CD4-positive, alpha-beta T cell treated with Interleukin-17A for 1 hour (primary cell): ENCODE measurements around the gene CCDC40.

ENCODE experiments used
- DNase-seq: peaks from one replicate; pipeline ENCODE4 v3.0.0-alpha.2; 2020

The CCDC40 gene

DNA sequence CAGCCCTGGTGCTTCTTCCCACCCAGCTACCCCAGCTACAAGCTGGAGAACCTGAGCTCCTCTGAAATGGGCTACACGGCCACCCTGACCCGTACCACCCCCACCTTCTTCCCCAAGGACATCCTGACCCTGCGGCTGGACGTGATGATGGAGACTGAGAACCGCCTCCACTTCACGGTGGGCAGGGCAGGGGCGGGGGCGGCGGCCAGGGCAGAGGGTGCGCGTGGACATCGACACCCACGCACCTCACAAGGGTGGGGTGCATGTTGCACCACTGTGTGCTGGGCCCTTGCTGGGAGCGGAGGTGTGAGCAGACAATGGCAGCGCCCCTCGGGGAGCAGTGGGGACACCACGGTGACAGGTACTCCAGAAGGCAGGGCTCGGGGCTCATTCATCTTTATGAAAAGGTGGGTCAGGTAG is 68.5 kb downstream of the CCDC40 start:
- no peak for DNase-seq

DNA sequence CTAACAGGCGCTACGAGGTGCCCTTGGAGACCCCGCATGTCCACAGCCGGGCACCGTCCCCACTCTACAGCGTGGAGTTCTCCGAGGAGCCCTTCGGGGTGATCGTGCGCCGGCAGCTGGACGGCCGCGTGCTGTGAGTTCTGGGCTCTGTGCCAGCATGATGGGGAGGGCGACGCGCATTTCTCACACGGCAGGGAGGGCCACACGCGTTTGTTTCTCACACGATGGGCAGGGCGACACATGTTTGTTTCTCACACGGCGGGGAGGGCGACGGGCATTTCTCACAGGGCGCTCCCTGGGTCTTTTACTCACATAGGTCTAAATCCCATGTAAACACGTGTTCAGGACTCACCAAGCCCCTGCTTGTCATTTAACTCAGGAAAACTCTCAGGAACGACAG is 69.3 kb downstream of the CCDC40 start:
- no peak for DNase-seq

DNA sequence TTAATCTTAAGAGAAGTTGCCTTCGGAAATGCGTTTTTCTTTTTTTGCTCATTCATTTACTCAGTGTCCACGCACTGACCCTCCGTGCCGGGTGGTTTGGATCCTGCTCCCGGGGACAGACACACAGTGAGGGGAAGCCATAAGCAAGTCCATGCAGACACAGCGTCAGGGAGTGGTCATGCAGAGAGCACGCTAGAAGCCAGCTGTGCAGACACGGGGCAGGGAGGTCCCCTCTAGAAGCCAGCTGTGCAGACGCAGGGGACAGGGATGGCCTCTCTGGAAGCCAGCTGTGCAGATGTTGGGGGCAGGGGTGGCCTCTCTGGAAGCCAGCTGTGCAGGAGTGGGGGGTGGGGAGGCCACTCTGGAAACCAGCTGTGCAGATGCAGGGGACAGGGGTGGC is 69.7 kb downstream of the CCDC40 start:
- no peak for DNase-seq

DNA sequence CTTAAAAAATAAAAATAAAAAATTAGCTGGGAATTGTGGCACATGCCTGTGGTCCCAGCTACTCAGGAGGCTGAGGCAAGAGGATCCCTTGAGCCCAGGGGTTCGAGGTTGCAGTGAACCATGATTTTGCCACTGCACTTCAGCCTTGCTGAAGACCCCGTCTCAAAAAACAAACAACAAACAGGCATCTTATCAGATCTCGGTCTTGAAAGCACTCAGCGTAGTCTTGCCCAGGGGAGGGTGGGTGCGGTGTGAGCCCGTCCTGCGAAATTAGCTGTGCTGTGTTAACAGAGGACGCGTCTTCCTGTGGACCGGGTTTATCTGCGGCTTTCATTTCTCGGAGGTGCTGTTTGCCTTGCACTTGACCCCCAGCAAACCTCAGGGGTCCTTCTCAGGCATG is 70.3 kb downstream of the CCDC40 start:
- no peak for DNase-seq

DNA sequence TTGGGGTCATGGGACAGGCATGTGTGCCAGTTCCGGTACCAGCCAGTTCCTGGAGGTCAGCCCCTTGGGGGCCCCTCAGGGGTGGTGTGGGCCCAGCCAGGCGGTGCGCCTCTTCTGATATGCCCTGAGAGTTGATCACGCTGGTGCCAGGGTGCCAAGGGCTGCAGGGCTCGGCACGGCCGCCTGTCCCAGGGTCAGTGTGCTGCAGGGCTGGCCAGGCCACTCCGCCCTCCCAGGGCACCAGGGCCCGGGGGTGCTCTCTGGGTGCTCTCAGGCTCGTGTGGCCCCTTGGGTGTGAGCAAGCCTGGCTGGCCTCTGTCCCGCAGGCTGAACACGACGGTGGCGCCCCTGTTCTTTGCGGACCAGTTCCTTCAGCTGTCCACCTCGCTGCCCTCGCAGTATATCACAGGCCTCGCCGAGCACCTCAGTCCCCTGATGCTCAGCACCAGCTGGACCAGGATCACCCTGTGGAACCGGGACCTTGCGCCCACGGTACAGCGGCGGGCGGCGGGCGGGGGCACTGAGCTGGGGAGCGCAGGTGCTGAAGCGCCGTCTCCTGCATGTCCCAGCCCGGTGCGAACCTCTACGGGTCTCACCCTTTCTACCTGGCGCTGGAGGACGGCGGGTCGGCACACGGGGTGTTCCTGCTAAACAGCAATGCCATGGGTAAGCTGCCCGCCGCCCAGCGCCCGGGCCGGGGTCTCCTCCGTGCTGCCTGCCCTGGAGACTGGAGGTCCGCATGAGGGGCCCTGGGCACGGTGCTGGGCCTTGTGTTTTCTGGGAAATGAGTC is 71.0 kb downstream of the CCDC40 start:
- DNase-seq, result no peak

DNA sequence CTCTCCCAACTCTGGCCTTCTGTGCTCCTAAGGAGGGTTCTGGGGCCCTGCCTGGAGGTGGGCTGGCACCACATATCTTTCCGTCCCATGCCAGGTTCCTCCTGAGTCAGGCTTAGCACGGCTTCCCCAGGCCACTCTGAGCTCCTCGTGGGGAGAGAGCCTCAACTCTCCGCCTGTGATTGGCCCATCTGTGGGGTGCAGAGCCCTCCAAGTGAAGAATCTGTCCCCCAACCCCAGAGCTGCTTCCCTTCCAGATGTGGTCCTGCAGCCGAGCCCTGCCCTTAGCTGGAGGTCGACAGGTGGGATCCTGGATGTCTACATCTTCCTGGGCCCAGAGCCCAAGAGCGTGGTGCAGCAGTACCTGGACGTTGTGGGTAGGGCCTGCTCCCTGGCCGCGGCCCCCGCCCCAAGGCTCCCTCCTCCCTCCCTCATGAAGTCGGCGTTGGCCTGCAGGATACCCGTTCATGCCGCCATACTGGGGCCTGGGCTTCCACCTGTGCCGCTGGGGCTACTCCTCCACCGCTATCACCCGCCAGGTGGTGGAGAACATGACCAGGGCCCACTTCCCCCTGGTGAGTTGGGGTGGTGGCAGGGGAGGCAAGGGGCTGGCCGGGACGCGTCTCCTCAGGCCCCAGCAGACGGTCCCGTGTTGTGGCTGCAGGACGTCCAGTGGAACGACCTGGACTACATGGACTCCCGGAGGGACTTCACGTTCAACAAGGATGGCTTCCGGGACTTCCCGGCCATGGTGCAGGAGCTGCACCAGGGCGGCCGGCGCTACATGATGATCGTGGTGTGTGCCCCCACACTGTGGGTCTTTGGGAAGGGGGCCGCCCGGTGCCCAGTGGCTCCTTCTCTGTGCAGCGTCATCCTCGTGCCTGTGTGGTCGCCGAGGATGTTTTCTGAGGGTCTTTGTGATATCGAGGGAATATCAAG is 71.9 kb downstream of the CCDC40 start:
- DNase-seq, result no peak

DNA sequence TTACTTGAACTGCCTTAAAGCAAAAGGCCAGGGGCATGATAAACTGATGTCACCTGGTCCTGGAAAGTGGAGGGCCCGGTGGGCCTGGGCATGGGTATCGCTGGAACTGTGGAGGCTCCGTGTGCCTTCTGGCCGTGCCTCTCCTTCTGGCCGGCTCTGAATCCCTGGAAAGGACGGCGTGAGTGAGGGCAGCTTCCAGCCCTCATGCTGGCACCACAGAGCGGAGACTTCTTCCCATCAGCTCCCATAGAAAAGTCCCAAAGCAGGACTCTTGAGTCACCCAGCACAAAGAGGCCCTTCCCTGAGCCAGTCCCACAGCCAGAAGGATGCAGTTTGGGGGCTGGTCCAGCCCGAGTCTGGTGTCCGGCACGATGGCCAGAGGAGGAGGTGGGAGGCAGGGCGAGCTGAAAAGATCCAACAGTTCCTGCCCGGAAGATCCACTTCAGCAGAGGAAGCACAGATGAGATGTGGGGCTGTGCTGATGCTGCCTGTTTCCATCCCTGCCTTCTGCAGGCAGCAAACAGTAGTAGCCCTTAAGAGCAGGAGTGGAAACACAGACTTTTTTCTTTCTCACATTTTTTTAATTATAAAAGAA is 72.7 kb downstream of the CCDC40 start:
- no peak for DNase-seq

DNA sequence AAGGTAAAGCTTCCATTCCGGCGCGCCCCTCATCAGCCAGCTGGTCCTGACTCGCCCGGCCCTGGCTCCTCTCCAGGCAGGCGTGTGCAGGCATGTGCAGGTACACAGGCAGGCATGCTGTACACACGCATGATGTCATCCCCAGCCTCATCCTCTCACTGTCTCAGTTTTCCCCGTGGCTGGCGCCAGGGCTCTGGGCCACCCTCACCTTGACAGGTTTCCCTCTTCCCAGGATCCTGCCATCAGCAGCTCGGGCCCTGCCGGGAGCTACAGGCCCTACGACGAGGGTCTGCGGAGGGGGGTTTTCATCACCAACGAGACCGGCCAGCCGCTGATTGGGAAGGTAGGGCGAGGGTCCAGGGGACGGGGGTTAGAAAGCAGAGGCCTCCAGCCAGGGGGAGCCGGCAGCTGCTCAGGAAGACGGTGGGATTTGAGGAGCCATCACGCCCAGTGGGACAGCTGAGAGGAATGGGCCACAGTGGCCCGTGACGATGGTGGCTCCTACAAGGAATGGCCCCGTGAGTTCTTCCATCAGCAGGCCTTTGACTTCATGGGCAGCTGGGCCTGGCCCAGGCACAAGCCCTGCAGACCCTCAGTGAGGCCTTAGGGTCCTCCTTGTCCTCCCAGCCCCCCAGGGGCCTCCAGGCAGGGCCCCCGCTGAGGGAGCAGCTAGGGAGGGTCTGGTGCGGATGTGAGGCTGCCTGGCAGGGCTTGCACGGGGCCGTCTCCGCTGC is 73.4 kb downstream of the CCDC40 start:
- DNase-seq, result no peak

DNA sequence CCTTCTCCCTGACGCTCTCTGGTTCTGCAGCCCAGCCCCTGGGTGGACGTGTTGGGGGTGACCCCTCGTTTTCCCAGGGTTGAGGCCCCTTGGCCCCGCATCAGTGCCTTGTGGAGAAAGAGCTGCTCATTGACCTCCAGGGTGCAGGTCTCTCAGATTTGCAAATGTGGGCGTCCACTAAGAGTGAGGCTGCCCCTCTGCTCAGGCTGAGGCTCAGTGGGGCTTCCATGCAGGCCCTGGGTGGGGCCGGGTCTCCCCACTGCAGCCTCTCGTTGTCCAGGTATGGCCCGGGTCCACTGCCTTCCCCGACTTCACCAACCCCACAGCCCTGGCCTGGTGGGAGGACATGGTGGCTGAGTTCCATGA is 74.0 kb downstream of the CCDC40 start:
- DNase-seq, result no peak

DNA sequence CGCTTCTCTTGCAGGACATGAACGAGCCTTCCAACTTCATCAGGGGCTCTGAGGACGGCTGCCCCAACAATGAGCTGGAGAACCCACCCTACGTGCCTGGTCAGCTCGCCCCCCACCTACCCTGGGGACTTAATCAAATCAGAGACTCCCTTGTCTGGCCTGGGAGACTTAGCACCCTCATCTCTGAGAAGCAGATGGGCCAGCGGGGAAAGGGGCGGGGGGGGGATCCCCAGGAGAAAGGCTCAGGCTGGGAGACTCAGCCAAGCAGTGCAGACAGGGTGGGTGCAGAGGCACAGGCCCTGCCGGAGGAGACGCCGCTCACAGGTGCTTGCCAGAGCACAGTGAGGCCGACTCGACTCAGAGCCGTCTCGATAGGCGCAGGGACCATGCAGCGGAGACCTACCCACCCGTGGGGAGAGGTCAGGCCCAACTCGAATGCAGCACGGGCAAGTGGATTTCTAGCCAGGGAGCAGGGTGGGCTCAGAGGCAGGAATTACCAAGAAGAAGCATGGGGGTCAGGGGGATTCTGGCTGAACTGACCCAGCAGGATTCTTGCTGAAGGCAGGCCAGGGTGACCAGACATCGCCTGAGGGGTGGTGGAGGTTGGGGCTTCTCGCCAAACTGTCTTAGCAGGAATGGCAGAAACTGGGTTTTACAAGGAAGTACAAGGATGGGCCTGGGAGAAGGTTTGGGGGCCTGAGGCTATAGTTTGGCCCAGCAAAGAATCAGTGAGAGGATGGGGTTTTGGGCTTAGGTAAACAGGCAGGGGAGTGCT is 74.7 kb downstream of the CCDC40 start:
- DNase-seq, result no peak

DNA sequence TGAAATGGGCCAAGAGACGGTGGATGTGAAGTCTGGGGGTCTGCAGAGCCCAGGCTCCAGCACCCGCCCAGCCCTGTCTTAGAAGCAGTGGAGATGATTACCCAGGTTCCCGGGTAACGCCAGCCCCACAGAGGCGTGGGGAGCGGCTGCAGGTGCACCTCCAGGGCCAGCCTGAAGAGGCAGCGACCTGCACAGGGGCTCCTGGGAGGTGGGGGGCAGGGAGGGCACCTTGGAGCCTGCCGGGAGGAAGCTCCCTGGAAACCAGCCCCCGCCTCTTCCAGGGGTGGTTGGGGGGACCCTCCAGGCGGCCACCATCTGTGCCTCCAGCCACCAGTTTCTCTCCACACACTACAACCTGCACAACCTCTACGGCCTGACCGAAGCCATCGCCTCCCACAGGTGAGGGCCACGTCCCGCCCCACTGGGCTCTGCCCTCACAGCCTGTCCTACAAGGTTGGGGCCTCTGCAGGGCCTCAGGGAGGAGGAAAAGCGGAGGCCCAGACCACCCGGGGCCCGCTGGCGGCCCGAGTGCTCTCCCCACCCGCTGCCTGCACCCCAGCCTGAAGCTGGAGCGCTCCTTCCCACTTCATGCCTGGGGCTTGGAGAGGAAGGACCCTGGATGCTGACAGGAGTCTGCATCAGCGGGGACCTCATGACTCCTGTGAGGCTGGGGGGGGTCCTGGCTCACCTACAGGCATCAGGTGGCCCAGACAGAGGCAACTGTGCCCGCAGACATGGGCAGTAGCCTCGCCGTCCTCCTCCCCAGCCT is 75.4 kb downstream of the CCDC40 start:
- no peak for DNase-seq

DNA sequence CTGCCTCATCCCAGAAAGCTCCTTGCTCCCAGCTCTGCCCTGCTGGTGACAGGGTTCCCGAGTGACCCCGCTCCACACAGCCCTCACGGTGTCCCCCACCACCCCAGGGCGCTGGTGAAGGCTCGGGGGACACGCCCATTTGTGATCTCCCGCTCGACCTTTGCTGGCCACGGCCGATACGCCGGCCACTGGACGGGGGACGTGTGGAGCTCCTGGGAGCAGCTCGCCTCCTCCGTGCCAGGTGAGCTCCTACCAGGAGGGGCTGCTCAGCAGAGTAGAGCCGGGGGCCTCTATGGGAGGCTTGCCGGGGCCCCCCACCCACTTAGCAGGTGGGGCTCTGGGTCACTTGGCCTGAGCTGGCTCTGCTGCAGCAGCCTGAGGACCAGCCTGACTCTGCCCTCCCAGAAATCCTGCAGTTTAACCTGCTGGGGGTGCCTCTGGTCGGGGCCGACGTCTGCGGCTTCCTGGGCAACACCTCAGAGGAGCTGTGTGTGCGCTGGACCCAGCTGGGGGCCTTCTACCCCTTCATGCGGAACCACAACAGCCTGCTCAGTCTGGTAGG is 76.1 kb downstream of the CCDC40 start:
- no peak for DNase-seq

DNA sequence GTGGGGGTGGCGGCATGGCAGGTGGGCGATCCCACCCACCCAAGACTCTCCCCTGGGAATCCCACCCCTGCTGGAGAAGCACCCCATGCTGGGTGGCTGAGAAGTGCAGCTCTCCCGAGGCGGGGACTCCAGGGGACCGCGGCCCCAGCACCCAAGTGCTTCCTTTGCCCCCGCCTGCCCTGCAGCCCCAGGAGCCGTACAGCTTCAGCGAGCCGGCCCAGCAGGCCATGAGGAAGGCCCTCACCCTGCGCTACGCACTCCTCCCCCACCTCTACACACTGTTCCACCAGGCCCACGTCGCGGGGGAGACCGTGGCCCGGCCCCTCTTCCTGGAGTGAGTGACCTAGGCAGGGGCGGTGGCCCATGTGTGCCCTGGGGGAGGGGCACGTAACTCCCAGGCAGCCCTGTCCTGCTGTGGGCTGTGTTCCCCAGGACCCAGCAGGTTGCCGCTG is 76.6 kb downstream of the CCDC40 start:
- DNase-seq, result no peak

DNA sequence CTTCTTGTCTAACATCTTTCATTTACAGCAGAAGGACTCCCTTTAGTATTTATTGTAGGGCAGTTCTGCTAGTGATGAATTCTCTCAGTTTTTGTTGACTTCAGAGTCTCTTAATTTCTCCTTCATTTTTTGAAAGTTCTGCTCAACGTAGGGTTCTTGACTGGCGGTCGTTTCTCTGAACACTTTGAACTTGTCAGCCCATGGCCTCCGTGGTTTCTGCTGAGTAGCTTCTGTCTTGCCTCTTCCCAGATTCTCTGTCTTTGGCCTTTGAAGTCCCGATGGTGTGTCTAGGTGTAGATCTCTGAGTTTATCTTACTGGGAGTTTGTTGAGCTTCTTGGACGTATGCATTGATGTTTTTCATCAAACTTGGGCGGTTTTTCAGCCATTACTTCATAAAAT is 78.3 kb downstream of the CCDC40 start:
- DNase-seq, result no peak

DNA sequence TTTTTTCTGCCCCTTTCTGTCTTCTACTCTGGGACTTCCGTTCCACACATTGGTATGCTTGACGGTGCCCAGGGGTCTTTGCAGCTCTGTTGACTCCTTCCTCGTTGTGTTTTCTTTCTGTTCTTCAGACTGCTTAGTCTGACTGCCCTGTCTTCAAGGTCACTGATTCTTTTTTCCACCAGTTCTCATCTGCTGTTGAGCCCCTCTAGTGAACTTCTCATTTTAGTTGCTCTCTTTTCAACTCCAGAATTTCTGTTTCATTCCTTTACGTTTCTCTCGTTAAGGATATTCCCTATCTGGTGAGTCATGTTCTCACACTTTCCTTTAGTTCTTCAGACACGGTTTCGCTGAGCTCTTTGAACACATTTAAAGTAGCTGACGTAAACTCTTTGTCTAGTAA is 78.7 kb downstream of the CCDC40 start:
- DNase-seq, result no peak

DNA sequence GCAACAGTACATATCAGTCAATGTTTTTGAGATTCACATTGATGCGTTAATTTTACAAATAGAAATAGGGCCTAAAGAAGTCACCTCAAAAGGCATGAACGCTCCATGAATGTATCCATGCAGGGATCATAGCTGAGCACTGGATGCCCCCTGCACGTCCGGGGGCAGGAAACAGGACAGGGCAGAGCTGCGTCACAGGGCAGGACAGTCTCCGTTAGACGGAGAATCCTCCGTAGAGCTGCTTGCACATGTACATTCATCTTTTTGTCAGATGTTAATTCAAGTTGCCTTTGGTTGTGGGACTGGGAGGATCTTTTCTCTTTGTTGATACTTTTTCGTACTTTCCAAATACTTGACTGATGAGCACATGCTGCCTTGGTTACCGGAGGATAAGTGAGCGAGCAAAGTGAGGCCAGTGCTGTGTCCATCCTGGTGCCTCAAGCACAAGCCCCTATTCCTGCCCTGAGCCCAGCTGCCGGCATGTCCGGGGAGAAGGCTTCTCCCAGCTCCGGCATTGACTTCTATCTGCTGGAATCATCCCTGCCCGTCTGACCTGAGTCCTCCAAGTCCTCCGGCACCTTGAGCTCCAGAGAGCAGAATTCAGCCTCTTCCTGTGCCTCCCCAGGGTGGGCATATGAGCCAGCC is 80.0 kb downstream of the CCDC40 start:
- DNase-seq, result no peak

DNA sequence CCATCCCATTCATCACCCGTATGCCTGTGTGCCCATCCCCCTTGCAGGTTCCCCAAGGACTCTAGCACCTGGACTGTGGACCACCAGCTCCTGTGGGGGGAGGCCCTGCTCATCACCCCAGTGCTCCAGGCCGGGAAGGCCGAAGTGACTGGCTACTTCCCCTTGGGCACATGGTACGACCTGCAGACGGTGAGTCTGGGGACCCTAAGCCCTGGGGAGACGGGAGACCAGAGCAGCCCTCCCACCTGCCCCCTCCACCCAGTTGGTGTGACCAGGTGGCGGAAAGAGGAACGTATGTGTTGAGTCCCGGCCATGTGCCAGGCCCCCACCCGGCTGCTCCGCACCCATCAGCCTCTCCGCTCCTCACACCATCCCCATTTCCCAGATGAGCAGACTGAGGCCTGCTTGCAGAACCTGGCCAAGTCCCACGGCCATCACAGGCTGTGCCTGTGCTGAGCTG is 80.5 kb downstream of the CCDC40 start:
- no peak for DNase-seq

DNA sequence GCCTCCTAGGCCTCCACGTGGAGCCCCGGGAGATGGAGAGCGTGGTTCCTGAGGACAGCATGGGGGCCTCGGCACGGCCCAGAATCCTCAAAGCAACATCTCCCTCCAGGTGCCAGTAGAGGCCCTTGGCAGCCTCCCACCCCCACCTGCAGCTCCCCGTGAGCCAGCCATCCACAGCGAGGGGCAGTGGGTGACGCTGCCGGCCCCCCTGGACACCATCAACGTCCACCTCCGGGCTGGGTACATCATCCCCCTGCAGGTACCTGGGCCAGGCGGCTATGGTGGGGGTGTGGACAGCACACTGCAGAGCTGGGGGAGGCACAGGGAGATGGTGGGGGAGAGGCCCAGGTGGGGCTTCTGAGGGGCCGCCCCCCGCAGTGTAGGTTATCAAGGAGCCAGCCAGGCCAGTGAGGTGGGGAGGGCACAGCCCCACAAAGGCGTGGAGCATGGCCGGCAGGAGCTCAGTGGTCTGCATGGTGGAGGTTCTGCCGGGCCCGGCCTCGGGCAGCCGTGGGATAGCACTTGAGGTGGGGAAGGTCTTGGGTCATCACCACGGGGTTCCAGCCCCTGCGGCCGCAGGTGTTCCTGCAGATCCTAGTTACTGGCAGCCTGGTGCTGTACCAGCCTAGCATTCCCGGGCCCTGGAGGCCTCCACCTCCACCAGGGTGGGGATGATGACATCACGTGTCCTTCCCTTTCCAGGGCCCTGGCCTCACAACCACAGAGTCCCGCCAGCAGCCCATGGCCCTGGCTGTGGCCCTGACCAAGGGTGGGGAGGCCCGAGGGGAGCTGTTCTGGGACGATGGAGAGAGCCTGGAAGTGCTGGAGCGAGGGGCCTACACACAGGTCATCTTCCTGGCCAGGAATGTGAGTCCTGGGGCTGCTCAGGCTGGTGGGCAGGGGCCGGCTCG is 81.3 kb downstream of the CCDC40 start:
- no peak for DNase-seq

DNA sequence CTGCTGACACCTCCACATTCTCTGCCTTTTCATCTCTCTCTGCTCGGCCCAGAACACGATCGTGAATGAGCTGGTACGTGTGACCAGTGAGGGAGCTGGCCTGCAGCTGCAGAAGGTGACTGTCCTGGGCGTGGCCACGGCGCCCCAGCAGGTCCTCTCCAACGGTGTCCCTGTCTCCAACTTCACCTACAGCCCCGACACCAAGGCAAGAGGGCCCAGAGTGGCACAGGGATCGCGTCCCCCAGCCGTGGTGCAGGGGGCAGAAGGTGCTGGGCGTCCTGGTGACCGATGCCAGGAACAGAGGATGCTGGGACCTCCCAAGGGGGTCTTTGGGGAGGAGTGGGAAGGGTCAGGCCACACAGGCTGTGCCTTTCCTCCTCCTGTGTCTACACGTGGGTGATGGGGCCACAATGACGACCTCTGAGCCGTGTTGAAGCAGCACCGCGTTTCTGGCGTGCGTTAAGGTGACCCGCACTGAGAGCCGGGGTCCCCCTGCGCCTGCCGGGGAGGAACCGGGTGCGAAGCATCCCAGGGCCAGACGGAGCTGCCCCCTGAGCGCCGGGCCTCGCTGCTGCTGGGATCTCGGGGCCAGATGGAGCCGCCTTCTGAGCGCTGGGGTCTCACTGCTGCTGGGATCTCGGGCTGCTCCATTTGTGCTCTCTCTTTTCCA is 82.3 kb downstream of the CCDC40 start:
- DNase-seq, result no peak
